Gastroesophageal sphincter (tissue), 3 donors: Measurements from ENCODE around the gene SLC10A6.

Source experiments
- POLR2A ChIP-seq, 2 donors: fragments of 450-650 bp; IDR thresholded peaks; one replicate each; pipeline ENCODE4 v1.6.1; 2017; ENCODE audit warnings: antibody characterized with exemption in 2 of 2, mild to moderate bottlenecking in 2 of 2, moderate library complexity in 1 of 2
- POLR2AphosphoS5 ChIP-seq: sonication (generic); formaldehyde crosslinking; IDR thresholded peaks from one replicate; pipeline ENCODE4 v1.6.1; 2017; ENCODE audit warnings: antibody characterized with exemption
- TF ChIP-seq, protein P1 (sequence below), 4 experiments: fragments of 200-600 bp in 2 of 4; fragments of 450-650 bp in 2 of 4; sonication (generic) in 1 of 4; IDR thresholded peaks; one replicate each; pipeline ENCODE4 v1.5.1; 2017 to 2019; ENCODE audit warnings: antibody characterized with exemption in 4 of 4, mild to moderate bottlenecking in 2 of 4, moderate library complexity in 2 of 4

DNA sequence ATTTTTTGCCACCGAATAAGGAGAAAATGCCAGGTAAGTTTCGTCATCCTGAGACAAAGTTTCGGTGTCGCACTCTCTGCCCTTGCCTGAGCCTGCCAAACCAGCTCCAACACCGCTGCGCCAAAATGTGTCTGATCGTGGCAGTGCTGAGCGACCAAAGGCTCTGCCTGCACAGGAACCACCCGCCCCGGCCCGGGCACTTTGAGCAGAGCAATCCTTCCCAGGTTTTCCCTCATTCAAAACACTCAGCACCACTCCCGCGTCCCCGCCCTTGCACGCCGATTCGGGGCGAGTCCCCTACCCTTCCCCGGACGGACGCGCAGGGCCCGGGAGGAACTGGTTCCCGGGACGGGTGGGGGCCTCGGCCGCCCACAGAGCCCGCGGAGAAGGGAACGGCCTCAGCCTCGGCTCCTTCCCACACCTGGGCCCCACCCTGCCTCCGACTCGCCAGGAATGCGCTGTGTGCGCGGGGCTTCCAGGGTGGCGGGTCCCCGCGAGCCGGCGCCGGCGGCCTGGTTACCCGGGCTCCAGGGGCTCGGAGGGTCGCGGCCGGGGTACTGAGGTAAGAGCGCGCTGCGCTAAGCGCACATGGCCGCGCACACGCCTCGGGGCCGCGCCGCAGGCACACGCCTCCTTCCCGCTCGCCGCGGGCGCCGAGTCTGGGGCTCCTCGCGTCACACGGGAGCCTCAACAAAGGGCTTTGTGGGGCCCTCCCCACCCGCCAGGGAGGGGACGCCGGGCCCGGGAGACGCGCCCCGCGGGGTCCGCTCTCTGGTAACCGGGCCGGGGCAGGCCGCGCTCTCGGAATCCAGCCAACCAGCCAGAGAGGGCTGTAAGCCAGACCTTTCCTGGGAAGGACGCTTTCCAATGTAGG is 42.8 kb upstream of the SLC10A6 start, which contains the start of gene C4orf36:
- TF ChIP-seq POLR2A (IDR thresholded peaks at IDR 0.05) (no peak), POLR2AphosphoS5 (no peak)
- TF ChIP-seq, protein P1, sequence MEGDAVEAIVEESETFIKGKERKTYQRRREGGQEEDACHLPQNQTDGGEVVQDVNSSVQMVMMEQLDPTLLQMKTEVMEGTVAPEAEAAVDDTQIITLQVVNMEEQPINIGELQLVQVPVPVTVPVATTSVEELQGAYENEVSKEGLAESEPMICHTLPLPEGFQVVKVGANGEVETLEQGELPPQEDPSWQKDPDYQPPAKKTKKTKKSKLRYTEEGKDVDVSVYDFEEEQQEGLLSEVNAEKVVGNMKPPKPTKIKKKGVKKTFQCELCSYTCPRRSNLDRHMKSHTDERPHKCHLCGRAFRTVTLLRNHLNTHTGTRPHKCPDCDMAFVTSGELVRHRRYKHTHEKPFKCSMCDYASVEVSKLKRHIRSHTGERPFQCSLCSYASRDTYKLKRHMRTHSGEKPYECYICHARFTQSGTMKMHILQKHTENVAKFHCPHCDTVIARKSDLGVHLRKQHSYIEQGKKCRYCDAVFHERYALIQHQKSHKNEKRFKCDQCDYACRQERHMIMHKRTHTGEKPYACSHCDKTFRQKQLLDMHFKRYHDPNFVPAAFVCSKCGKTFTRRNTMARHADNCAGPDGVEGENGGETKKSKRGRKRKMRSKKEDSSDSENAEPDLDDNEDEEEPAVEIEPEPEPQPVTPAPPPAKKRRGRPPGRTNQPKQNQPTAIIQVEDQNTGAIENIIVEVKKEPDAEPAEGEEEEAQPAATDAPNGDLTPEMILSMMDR (IDR thresholded peaks at IDR 0.05): no peak
